ENCODE data around the gene CRAMP1.

GRCh38 chr16:1687427-1688316 is 75.5 kb downstream of the CRAMP1 start:
- TF ChIP-seq CTCF (IDR thresholded peaks at IDR 0.05; ENCODE audit: low read length) (no peak), EZH2phosphoT487 (IDR thresholded peaks at IDR 0.05; ENCODE audit: low read length) (no peak)
